K562 (cell line): ENCODE results near the gene MMP23B. TPM values are rescaled to one million over a fixed set of nuclear protein-coding genes. Genes with fewer than 3 reads are reported as not detected.

Experiments
- ATAC-seq: fragments of 200-7000 bp; cut with Tn5 transposase; 3 replicates; pipeline ENCODE4 v1.9.1; 2020; ENCODE audit warnings: moderate library complexity
- BruUV-seq: library from RNA; stranded (reverse); fragments of 400-500 nt; replicated peaks from 2 replicates; lab custom pipeline; 2021; lab: Mats Ljungman, UMichigan
- CTCF ChIA-PET: fragments of 300-600 bp; formaldehyde crosslinking; extraction: SDS; loops from one replicate; lab custom pipeline; 2021; ENCODE audit warnings: low intra/inter-chr PET ratio; lab: Yijun Ruan, JAX
- POLR2A ChIA-PET: fragments of 300-600, 350-650 bp; sonication (Branson Sonifier 250); formaldehyde crosslinking; extraction: SDS; loops from one replicate; lab custom pipeline; 2021; ENCODE audit warnings: antibody characterized with exemption, inconsistent platforms; lab: Yijun Ruan, JAX
- DNase-seq, 4 experiments: peaks; one replicate each; pipeline versions ENCODE4 v3.0.0 to v3.0.0-alpha.2; 2011 to 2018; ENCODE audit warnings: low spot score in 3 of 4, mixed read lengths in 3 of 4; ENCODE audit errors: extremely low read depth in 1 of 4
- FAIRE-seq: peaks from 2 replicates; lab custom pipeline; 2011; peaks lifted over from hg19 to GRCh38; lab: Jason Lieb, UNC
- H2AFZ ChIP-seq: 2 replicates; pipeline ENCODE4 v1.6.0; 2011; ENCODE audit warnings: low read depth, low read length, control low read depth, inconsistent platforms
- H3K27ac ChIP-seq: fragments of 200-600 bp; 3 replicates; pipeline ENCODE4 v1.8.0; 2011; ENCODE audit warnings: low read depth, mild to moderate bottlenecking, control low read depth, inconsistent platforms, low read length, moderate library complexity, mixed read lengths; ENCODE audit errors: extremely low read depth
- H3K27me3 ChIP-seq, 2 experiments: fragments of 300-600 bp in 1 of 2; 2 replicates in 1 of 2; 3 replicates in 1 of 2; pipeline versions ENCODE4 v1.6.0 to v1.8.0; 2011; ENCODE audit warnings: inconsistent platforms in 2 of 2, low read length in 2 of 2, mild to moderate bottlenecking in 1 of 2, mixed read lengths in 1 of 2, moderate library complexity in 1 of 2; ENCODE audit not compliant: control insufficient read depth in 2 of 2, insufficient read depth in 2 of 2
- H3K36me3 ChIP-seq: fragments of 300-600 bp; 3 replicates; pipeline ENCODE4 v1.8.0; 2011; ENCODE audit warnings: mild to moderate bottlenecking, low read length, inconsistent platforms; ENCODE audit not compliant: control insufficient read depth, insufficient read depth
- H3K4me1 ChIP-seq, 2 experiments: fragments of 200-600 bp in 1 of 2; replicated peaks in 1 of 2; 2 replicates in 1 of 2; 3 replicates in 1 of 2; pipeline versions ENCODE4 v1.5.1 to v1.8.0; 2011; ENCODE audit warnings: inconsistent platforms in 2 of 2, low read length in 2 of 2, mild to moderate bottlenecking in 1 of 2, mixed read lengths in 1 of 2, moderate library complexity in 1 of 2; ENCODE audit not compliant: control insufficient read depth in 2 of 2, insufficient read depth in 2 of 2
- H3K4me2 ChIP-seq: 2 replicates; pipeline ENCODE4 v1.6.1; 2011; ENCODE audit warnings: low read length, control low read depth, inconsistent platforms, mixed read lengths; ENCODE audit not compliant: insufficient read depth
- H3K4me3 ChIP-seq: fragments of 200-600 bp; sonication (generic), shearing (Covaris generic); 2 replicates; pipeline ENCODE4 v1.5.1; 2016; ENCODE audit warnings: control low read depth, inconsistent platforms
- H3K79me2 ChIP-seq: fragments of 200-600 bp; 3 replicates; pipeline ENCODE4 v1.8.0; 2011; ENCODE audit warnings: low read length, inconsistent platforms; ENCODE audit not compliant: control insufficient read depth, insufficient read depth
- H3K9ac ChIP-seq, 2 experiments: 2 replicates each; pipeline versions ENCODE4 v1.6.0 to v1.6.1; 2011; ENCODE audit warnings: low read depth in 2 of 2, low read length in 2 of 2, control low read depth in 1 of 2, inconsistent platforms in 1 of 2, mild to moderate bottlenecking in 1 of 2, mixed read lengths in 1 of 2; ENCODE audit not compliant: insufficient read depth in 1 of 2
- H3K9me1 ChIP-seq: one replicate; pipeline ENCODE4 v1.6.0; 2011; ENCODE audit warnings: inconsistent platforms, mild to moderate bottlenecking, low read length, moderate library complexity; ENCODE audit not compliant: control insufficient read depth, insufficient read depth
- H3K9me3 ChIP-seq: replicated peaks from 2 replicates; pipeline ENCODE4 v1.5.1; 2011; ENCODE audit warnings: low read depth, low read length, inconsistent platforms; ENCODE audit not compliant: control insufficient read depth, insufficient read depth
- H4K20me1 ChIP-seq: replicated peaks from 2 replicates; pipeline ENCODE4 v1.6.1; 2011; ENCODE audit warnings: low read length, inconsistent platforms, mixed read lengths; ENCODE audit not compliant: control insufficient read depth, insufficient read depth
- CBX5 ChIP-seq: IDR thresholded peaks from 2 replicates; pipeline ENCODE4 v1.6.1; 2014; ENCODE audit warnings: low read depth, borderline replicate concordance
- CEBPG ChIP-seq, 3 experiments: fragments of 200-800 bp in 1 of 3; sonication (Bioruptor generic) in 1 of 3; sonication (generic) in 1 of 3; formaldehyde crosslinking in 1 of 3; IDR thresholded peaks in 2 of 3; conservative IDR thresholded peaks in 1 of 3; 2 replicates each; pipeline versions ENCODE4 v1.6.1 to v1.8.0; 2016 to 2022; ENCODE audit warnings: missing compliant biosample characterization in 2 of 3, missing genetic modification characterization in 2 of 3, mild to moderate bottlenecking in 1 of 3, missing genetic modification reagents in 1 of 3
- CHD1 ChIP-seq: fragments of 200-600 bp; sonication (generic); IDR thresholded peaks from one replicate; pipeline ENCODE4 v1.6.1; 2012; ENCODE audit warnings: mild to moderate bottlenecking, moderate library complexity, low read length, inconsistent platforms
- E2F8 ChIP-seq: fragments of 450-650 bp; IDR thresholded peaks from 2 replicates; pipeline ENCODE4 v1.7.1; 2018; ENCODE audit warnings: mild to moderate bottlenecking, low read depth; ENCODE audit not compliant: partially characterized antibody
- ETS2 ChIP-seq: IDR thresholded peaks from 2 replicates; pipeline ENCODE4 v1.6.1; 2016; ENCODE audit warnings: borderline replicate concordance, missing genetic modification characterization, mild to moderate bottlenecking, moderate library complexity, missing compliant biosample characterization; ENCODE audit not compliant: poor library complexity, severe bottlenecking
- FOXA3 ChIP-seq, 2 experiments: fragments of 450-650 bp in 1 of 2; sonication (generic) in 1 of 2; formaldehyde crosslinking; IDR thresholded peaks in 1 of 2; conservative IDR thresholded peaks in 1 of 2; 2 replicates each; pipeline versions ENCODE4 v1.4.0 to v1.8.0; 2020 to 2022; ENCODE audit warnings: mild to moderate bottlenecking in 2 of 2, missing genetic modification reagents in 1 of 2
- POLR2AphosphoS5 ChIP-seq: IDR thresholded peaks from 2 replicates; pipeline ENCODE4 v1.6.1; 2011; ENCODE audit warnings: mild to moderate bottlenecking, low read depth, low read length, moderate library complexity; ENCODE audit not compliant: control insufficient read depth, insufficient read depth
- SMARCB1 ChIP-seq: IDR thresholded peaks from 2 replicates; pipeline ENCODE4 v1.6.1; 2011; ENCODE audit warnings: improper control_type of control experiment, low read depth; ENCODE audit not compliant: insufficient read length
- TEAD4 ChIP-seq, 2 experiments: sonication (generic) in 1 of 2; formaldehyde crosslinking in 1 of 2; IDR thresholded peaks; 2 replicates each; pipeline versions ENCODE4 v1.6.1 to v1.8.0; 2012 to 2022; ENCODE audit warnings: borderline replicate concordance in 1 of 2, inconsistent platforms in 1 of 2, low read length in 1 of 2, mild to moderate bottlenecking in 1 of 2, missing genetic modification reagents in 1 of 2
- TOE1 ChIP-seq, 2 experiments: fragments of 450-650 bp in 1 of 2; sonication (generic) in 1 of 2; formaldehyde crosslinking in 1 of 2; IDR thresholded peaks; 2 replicates each; pipeline versions ENCODE4 v1.7.1 to v1.8.0; 2016 to 2022; ENCODE audit warnings: borderline replicate concordance in 2 of 2, mild to moderate bottlenecking in 2 of 2, antibody characterized with exemption in 1 of 2, inconsistent platforms in 1 of 2, low read depth in 1 of 2, missing genetic modification reagents in 1 of 2, moderate library complexity in 1 of 2
- WGBS: fragments of 100-300 bp; shearing (Covaris generic); methylation state at CpG from one replicate; pipeline ENCODE4 v1.1.6; 2016; ENCODE audit warnings: low coverage, mixed read lengths; ENCODE audit not compliant: insufficient coverage; ENCODE audit errors: missing lambda C conversion rate; 5-methylcytosine and 5-hydroxymethylcytosine counted together
- in situ Hi-C: fragments of 300-500 bp; cut with MboI; formaldehyde crosslinking; loops from 4 replicates; pipeline ENCODE4 v1.15.0; 2018; ENCODE audit warnings: inconsistent platforms, mixed read lengths
- intact Hi-C: fragments of 100-400 bp; cut with micrococcal nuclease; formaldehyde crosslinking; loops from 2 replicates; pipeline ENCODE4 v1.14.2; 2022
- polyA plus RNA-seq, 8 experiments: library from polyadenylated mRNA; depleted of rRNA in 4 of 8; stranded (reverse) in 5 of 8; unstranded in 3 of 8; fragments of >200 nt; fragmentation: Nextera tagmentation in 2 of 8; fragmentation: Illumina TruSeq in 1 of 8; extraction: Ambion mirVana in 2 of 8; extraction: Trizol in 1 of 8; gene quantifications; 2 replicates each; pipeline versions ENCODE4 v1.2.1 to v1.2.3, GENCODE V29; 2011 to 2014; ENCODE audit warnings: inconsistent platforms in 1 of 8, missing spikeins in 1 of 8
- total RNA-seq, 7 experiments: library from RNA; depleted of rRNA in 6 of 7; stranded (reverse); fragments of >200 nt in 6 of 7; fragmentation: Illumina TruSeq in 2 of 7; extraction: Trizol in 2 of 7; gene quantifications; 2 replicates each; pipeline versions ENCODE4 v1.2.1 to v1.2.3, GENCODE V29; 2011 to 2021; ENCODE audit warnings: low replicate concordance in 1 of 7
- TF ChIP-seq, protein P1 (sequence below): fragments of 150-350 bp; IDR thresholded peaks from 2 replicates; pipeline ENCODE4 v1.6.1; 2014; ENCODE audit warnings: low read depth, mild to moderate bottlenecking, low read length, borderline replicate concordance

Gene MMP23B
- total and polyA plus RNA-seq, 9 of the 15 experiments (the other 6 are each of a cell fraction or from before 2014, with no cell fraction given), result 0.28 to 1.2 (median 0.41) TPM; not detected in 5

DNA sequence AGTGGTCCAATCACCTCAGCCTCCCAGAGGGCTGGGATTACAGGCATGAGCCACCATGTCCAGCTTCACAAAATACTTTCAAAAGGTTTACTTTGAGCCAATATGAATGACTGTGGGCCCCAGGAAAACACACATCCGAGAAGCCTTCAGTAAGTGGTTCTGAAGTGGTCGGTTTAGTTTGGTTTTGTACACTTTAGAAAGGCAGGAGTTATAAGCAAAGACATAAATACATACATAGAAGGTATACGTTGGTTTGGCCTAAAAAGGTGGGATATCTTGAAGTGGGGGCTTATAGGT lies 19.9 kb upstream of the MMP23B start:
- no peak for DNase-seq
- Histone ChIP-seq H3K4me3 (no peak overlapping the region), H3K27ac (no peak overlapping the region), H3K79me2 (peaks cover 31% of the 10 kb centered on the region), H3K4me2 (no peak overlapping the region), H3K9me3 (no peaks in the 10 kb centered on the region), H3K27me3 (no peaks in the 10 kb centered on the region; a peak in 1 of 5 replicates), H3K9me1 (no peaks in the 10 kb centered on the region), H3K4me1 (peaks cover 20 to 49% of the 10 kb centered on the region in 2 experiments; a peak in 4 of 5 replicates), H4K20me1 (0 out of 2 replicates have a peak, but pooled peaks cover 12% of the 10 kb centered on the region), H2AFZ (no peak overlapping the region), H3K9ac (no peak overlapping the region), H3K36me3 (no peaks in the 10 kb centered on the region)
- FAIRE-seq, result no peak
- intact Hi-C loops (no loop called here), in situ Hi-C loops (no loop called here)
- POLR2A ChIA-PET, result no interaction called here
- no peak for ATAC-seq
- 84% methylated on average over 3 of the region's 3 CpGs for WGBS
- CTCF ChIA-PET, result no interaction called here
- no TSS peak for BruUV-seq
- TF ChIP-seq CBX5 (no peak), FOXA3 (CRISPR knock-in tag; conservative IDR thresholded peaks at IDR 0.05 in 1 of 2, IDR thresholded peaks at IDR 0.05 in 1 of 2) (no peak), CHD1 (no peak), E2F8 (no peak), POLR2AphosphoS5 (no peak), TEAD4 (IDR thresholded peaks at IDR 0.05; ENCODE audit: low read length) (no peak), TEAD4 (CRISPR knock-in tag; IDR thresholded peaks at IDR 0.05; ENCODE audit: borderline replicate concordance) (no peak), CEBPG (CRISPR knock-in tag; IDR thresholded peaks at IDR 0.05) (no peak), CEBPG (tag; conservative IDR thresholded peaks at IDR 0.05 in 1 of 2, IDR thresholded peaks at IDR 0.05 in 1 of 2) (no peak), ETS2 (no peak), TOE1 (IDR thresholded peaks at IDR 0.05; ENCODE audit: borderline replicate concordance) (no peak), TOE1 (CRISPR knock-in tag; IDR thresholded peaks at IDR 0.05; ENCODE audit: borderline replicate concordance, low read depth) (no peak), SMARCB1 (no peak)
- TF ChIP-seq, protein P1, sequence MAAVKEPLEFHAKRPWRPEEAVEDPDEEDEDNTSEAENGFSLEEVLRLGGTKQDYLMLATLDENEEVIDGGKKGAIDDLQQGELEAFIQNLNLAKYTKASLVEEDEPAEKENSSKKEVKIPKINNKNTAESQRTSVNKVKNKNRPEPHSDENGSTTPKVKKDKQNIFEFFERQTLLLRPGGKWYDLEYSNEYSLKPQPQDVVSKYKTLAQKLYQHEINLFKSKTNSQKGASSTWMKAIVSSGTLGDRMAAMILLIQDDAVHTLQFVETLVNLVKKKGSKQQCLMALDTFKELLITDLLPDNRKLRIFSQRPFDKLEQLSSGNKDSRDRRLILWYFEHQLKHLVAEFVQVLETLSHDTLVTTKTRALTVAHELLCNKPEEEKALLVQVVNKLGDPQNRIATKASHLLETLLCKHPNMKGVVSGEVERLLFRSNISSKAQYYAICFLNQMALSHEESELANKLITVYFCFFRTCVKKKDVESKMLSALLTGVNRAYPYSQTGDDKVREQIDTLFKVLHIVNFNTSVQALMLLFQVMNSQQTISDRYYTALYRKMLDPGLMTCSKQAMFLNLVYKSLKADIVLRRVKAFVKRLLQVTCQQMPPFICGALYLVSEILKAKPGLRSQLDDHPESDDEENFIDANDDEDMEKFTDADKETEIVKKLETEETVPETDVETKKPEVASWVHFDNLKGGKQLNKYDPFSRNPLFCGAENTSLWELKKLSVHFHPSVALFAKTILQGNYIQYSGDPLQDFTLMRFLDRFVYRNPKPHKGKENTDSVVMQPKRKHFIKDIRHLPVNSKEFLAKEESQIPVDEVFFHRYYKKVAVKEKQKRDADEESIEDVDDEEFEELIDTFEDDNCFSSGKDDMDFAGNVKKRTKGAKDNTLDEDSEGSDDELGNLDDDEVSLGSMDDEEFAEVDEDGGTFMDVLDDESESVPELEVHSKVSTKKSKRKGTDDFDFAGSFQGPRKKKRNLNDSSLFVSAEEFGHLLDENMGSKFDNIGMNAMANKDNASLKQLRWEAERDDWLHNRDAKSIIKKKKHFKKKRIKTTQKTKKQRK, result no peak
